NCI-H128 (cell line): ENCODE measurements around the gene HOATZ.

ENCODE experiments used
- DNase-seq: peaks from one replicate; lab custom pipeline; 2025; ENCODE audit not compliant: unreplicated experiment; lab: John Stamatoyannopoulos, UW

The HOATZ gene

GRCh38 chr11:111514216-111515031 is at the start of gene HOATZ:
Gene HOATZ, plus strand, starts transcription at chr11:111514778. Its CDS starts 7 bp downstream, at chr11:111514785.
- no peak for DNase-seq

GRCh38 chr11:111465400-111465799 is 49.2 kb upstream of the HOATZ start:
- DNase-seq: no peak

- DNase-seq: no peak
These were observed 48.0 kb upstream of the HOATZ start for GRCh38 chr11:111466615-111467014.

GRCh38 chr11:111469200-111469599 is 45.4 kb upstream of the HOATZ start:
- no peak for DNase-seq

- DNase-seq: no peak
These were observed 42.4 kb upstream of the HOATZ start for GRCh38 chr11:111472228-111472627.

GRCh38 chr11:111474432-111474831 is 40.1 kb upstream of the HOATZ start:
- DNase-seq: no peak

- DNase-seq: no peak
These were observed 38.2 kb upstream of the HOATZ start for GRCh38 chr11:111476366-111476765.

- DNase-seq: no peak
These were observed 37.6 kb upstream of the HOATZ start for GRCh38 chr11:111476956-111477355.

- DNase-seq: no peak
These were observed 36.7 kb upstream of the HOATZ start for GRCh38 chr11:111477898-111478297.

GRCh38 chr11:111479666-111480065 is 34.9 kb upstream of the HOATZ start:
- DNase-seq: no peak

- DNase-seq: no peak
These were observed 31.1 kb upstream of the HOATZ start for GRCh38 chr11:111483431-111483830.

- DNase-seq: no peak
These were observed 24.1 kb upstream of the HOATZ start for GRCh38 chr11:111490496-111490895.

GRCh38 chr11:111494040-111494439 is 20.5 kb upstream of the HOATZ start:
- DNase-seq: no peak

- DNase-seq: no peak
These were observed 15.1 kb upstream of the HOATZ start for GRCh38 chr11:111499483-111499882.

GRCh38 chr11:111500481-111500880 is 14.1 kb upstream of the HOATZ start:
- no peak for DNase-seq

- no peak for DNase-seq
These were observed 12.0 kb upstream of the HOATZ start for GRCh38 chr11:111502611-111503010.

GRCh38 chr11:111510311-111510710 is 4.3 kb upstream of the HOATZ start:
- no peak for DNase-seq

- no peak for DNase-seq
These were observed 2.0 kb upstream of the HOATZ start, which contains the start of gene BTG4 for GRCh38 chr11:111512296-111513239. Gene BTG4, minus strand, starts transcription at chr11:111512386. Its CDS starts 13,610 bp downstream, at chr11:111498776.

- DNase-seq: no peak
These were observed 1.4 kb upstream of the HOATZ start for GRCh38 chr11:111513240-111513605.

- DNase-seq: no peak
These were observed 1.0 kb downstream of the HOATZ start for GRCh38 chr11:111515591-111515990.

GRCh38 chr11:111518668-111519067 is 4.1 kb downstream of the HOATZ start:
- DNase-seq: no peak

GRCh38 chr11:111520560-111520959 is 6.0 kb downstream of the HOATZ start:
- DNase-seq: no peak
